Gastroesophageal sphincter (tissue), 3 donors: ENCODE measurements around the gene RAPGEF5.

Experiments used
- POLR2A ChIP-seq, 2 donors: fragments of 450-650 bp; IDR thresholded peaks; one replicate each; pipeline ENCODE4 v1.6.1; 2017; ENCODE audit warnings: antibody characterized with exemption in 2 of 2, mild to moderate bottlenecking in 2 of 2, moderate library complexity in 1 of 2
- POLR2AphosphoS5 ChIP-seq: sonication (generic); formaldehyde crosslinking; IDR thresholded peaks from one replicate; pipeline ENCODE4 v1.6.1; 2017; ENCODE audit warnings: antibody characterized with exemption
- TF ChIP-seq, protein P1 (sequence below), 4 experiments: fragments of 200-600 bp in 2 of 4; fragments of 450-650 bp in 2 of 4; sonication (generic) in 1 of 4; IDR thresholded peaks; one replicate each; pipeline ENCODE4 v1.5.1; 2017 to 2019; ENCODE audit warnings: antibody characterized with exemption in 4 of 4, mild to moderate bottlenecking in 2 of 4, moderate library complexity in 2 of 4

DNA sequence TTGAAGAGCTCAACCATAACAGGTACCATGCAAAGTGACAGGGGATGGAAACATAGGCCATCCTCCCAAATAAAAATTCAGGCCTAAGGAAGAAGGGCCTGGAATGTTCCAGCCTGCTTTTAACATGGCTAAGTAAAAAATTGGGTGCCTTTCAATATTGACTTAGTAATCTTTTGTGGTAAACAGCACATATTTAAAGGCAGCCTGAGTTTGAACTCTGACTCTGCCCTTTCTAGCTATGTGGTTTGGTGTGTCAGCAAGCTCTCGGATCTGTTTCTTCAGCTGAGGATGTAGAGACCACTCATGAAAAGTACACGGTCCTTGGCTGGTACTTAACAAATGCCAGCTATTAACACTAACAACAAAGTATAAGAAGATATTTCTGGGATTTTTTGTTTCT, 219.5 kb downstream of the RAPGEF5 start:
- TF ChIP-seq, protein P1, sequence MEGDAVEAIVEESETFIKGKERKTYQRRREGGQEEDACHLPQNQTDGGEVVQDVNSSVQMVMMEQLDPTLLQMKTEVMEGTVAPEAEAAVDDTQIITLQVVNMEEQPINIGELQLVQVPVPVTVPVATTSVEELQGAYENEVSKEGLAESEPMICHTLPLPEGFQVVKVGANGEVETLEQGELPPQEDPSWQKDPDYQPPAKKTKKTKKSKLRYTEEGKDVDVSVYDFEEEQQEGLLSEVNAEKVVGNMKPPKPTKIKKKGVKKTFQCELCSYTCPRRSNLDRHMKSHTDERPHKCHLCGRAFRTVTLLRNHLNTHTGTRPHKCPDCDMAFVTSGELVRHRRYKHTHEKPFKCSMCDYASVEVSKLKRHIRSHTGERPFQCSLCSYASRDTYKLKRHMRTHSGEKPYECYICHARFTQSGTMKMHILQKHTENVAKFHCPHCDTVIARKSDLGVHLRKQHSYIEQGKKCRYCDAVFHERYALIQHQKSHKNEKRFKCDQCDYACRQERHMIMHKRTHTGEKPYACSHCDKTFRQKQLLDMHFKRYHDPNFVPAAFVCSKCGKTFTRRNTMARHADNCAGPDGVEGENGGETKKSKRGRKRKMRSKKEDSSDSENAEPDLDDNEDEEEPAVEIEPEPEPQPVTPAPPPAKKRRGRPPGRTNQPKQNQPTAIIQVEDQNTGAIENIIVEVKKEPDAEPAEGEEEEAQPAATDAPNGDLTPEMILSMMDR (IDR thresholded peaks at IDR 0.05): no peak
- TF ChIP-seq POLR2AphosphoS5: no peak
- no peak for TF ChIP-seq POLR2A (IDR thresholded peaks at IDR 0.05)
